Left ventricle myocardium inferior (tissue), 1 donor: ENCODE measurements around the gene C14orf93. TPM values are rescaled to one million over a fixed set of nuclear protein-coding genes. Genes with fewer than 3 reads are reported as not detected.
A peak's percentile ranks its signal among the peaks of the same experiment; 100 is the strongest.

ENCODE experiments used
- DNase-seq: peaks from one replicate; pipeline ENCODE4 v3.0.0-alpha.2; 2020
- H3K27ac ChIP-seq: fragments of 200-600 bp; replicated peaks from 2 replicates; pipeline ENCODE4 v1.8.0; 2021
- H3K27me3 ChIP-seq: fragments of 200-600 bp; 2 replicates; pipeline ENCODE4 v1.8.0; 2021; ENCODE audit warnings: low read depth
- H3K36me3 ChIP-seq: fragments of 200-600 bp; 2 replicates; pipeline ENCODE4 v1.8.0; 2021
- H3K4me1 ChIP-seq: fragments of 200-600 bp; 2 replicates; pipeline ENCODE4 v1.8.0; 2021
- H3K4me3 ChIP-seq: fragments of 200-600 bp; 2 replicates; pipeline ENCODE4 v1.8.0; 2021; ENCODE audit warnings: mild to moderate bottlenecking, moderate library complexity
- H3K9me3 ChIP-seq: fragments of 200-600 bp; replicated peaks from 2 replicates; pipeline ENCODE4 v1.8.0; 2021
- intact Hi-C: fragments of 100-400 bp; cut with micrococcal nuclease; formaldehyde crosslinking; loops from one replicate; pipeline ENCODE4 v1.11.0; 2022
- total RNA-seq: library from RNA; stranded (reverse); fragmentation: NEBNext Ultra II Directional; extraction: Animal tissue kit (Norgen Biotek cat#: 25700); gene quantifications from one replicate; pipeline ENCODE4 v1.2.1, GENCODE V29; 2021
- TF ChIP-seq, protein P1 (sequence below): fragments of 200-600 bp; IDR thresholded peaks from 2 replicates; pipeline ENCODE4 v1.8.0; 2021; ENCODE audit warnings: antibody characterized with exemption, mild to moderate bottlenecking, borderline replicate concordance
- donor health status: DM: no; HTN: yes; CAD: no; lungs with severe emphysema.

The C14orf93 gene
- total RNA-seq, 1 donor from 2014 or later: 4.9 TPM

DNA sequence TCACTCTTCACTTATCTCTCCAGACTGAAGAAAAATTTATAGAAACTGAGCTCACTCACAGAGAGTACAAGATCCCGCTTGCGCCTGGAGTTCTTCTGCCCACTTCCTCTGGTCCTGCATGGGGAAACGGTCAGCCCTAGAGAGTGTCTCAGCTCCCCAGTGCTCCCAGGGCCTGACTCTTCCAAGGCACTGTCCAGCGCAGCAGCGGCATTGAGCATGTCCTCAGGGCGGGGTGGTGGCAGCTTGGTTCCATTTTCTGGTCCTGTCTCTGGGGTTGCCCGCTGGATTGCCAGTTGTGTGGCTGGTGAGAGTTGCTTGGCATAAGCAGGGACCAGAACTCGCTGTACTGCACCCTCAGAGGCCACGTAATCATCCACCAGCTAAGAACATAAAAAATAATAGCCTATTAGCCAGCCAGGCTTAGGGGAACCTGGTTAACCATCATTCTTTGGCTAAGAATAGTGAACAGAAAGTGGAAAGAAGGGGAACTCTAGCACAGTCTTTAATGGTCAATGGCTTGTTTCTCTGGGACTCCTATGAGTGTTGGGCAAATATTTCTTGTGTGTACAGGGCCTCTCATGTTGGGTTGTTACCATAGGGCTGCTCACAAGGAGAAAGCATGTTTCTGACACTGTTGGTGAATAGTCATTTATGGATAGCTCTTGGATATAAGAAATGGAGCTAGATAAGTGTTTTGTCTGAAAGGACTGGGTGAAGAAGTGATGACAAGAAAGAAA lies 13.9 kb downstream of the C14orf93 start:
- H3K27ac ChIP-seq: no peak overlapping the region
- H3K4me3 ChIP-seq: no peak overlapping the region
- TF ChIP-seq, protein P1, sequence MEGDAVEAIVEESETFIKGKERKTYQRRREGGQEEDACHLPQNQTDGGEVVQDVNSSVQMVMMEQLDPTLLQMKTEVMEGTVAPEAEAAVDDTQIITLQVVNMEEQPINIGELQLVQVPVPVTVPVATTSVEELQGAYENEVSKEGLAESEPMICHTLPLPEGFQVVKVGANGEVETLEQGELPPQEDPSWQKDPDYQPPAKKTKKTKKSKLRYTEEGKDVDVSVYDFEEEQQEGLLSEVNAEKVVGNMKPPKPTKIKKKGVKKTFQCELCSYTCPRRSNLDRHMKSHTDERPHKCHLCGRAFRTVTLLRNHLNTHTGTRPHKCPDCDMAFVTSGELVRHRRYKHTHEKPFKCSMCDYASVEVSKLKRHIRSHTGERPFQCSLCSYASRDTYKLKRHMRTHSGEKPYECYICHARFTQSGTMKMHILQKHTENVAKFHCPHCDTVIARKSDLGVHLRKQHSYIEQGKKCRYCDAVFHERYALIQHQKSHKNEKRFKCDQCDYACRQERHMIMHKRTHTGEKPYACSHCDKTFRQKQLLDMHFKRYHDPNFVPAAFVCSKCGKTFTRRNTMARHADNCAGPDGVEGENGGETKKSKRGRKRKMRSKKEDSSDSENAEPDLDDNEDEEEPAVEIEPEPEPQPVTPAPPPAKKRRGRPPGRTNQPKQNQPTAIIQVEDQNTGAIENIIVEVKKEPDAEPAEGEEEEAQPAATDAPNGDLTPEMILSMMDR: no peak
- H3K27me3 ChIP-seq: no peaks in the 10 kb centered on the region
- no peaks in the 10 kb centered on the region for H3K36me3 ChIP-seq
- peaks cover 21% of the 10 kb centered on the region for H3K4me1 ChIP-seq
- H3K9me3 ChIP-seq: no peaks in the 10 kb centered on the region
- no peak for DNase-seq
- intact Hi-C loops: no loop called here

DNA sequence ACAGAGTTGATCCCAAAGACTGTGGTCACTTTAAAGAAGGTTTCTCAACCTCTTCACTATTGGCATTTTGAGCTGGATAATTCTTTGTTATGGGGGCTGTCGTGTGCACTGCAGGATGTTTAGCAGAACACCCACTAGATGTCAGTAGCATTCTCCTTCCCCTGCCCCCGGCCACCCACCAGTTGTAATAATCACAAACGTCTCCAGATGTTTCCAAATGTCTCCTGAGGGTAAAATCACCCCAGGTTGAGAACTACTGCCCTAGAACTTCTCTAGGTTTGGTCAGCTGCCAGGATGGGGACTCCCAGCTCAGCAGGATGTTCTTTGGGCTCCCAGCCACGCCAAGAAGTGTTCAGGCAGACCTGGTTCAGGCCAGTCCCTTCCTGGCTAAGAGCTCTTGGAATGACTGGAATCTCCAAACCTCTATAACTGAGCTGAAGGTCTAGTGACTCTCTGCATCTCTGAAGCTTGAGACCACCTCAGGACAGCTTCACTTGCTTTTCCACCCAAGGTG lies 15.1 kb downstream of the C14orf93 start:
- TF ChIP-seq, protein P1: peak; percentile 66
- no peak for DNase-seq
- no peaks in the 10 kb centered on the region for H3K9me3 ChIP-seq
- H3K4me3 ChIP-seq: no peak overlapping the region
- H3K27ac ChIP-seq: no peak overlapping the region
- intact Hi-C loops: no loop called here
- peaks cover 3% of the 10 kb centered on the region for H3K36me3 ChIP-seq
- peaks cover 21% of the 10 kb centered on the region for H3K4me1 ChIP-seq
- no peaks in the 10 kb centered on the region for H3K27me3 ChIP-seq

DNA sequence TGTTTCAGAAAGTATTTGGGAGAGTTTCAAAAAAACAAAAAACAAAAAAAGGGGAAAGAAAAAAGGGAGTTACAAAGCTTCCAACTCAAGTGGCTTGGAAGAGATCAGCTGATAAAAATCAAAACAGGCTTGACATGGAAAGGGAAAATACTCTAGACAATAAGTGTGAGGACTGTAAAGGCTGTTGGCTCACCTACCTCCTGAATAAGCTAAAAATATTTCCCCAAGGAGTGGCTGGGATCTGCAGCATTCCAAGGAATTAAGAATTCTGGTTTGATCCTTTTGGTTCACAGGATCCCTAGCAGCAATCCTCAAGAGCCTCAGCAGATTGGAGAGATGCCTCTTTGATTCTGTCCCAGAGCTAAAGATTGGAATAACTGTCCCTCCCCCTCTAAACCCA lies 16.4 kb downstream of the C14orf93 start:
- Histone ChIP-seq H3K36me3 (peaks cover 11% of the 10 kb centered on the region), H3K4me3 (no peak overlapping the region), H3K27me3 (no peaks in the 10 kb centered on the region), H3K4me1 (peaks cover 16% of the 10 kb centered on the region), H3K27ac (no peak overlapping the region), H3K9me3 (no peaks in the 10 kb centered on the region)
- DNase-seq: no peak
- TF ChIP-seq, protein P1: no peak
- intact Hi-C loops: no loop called here

DNA sequence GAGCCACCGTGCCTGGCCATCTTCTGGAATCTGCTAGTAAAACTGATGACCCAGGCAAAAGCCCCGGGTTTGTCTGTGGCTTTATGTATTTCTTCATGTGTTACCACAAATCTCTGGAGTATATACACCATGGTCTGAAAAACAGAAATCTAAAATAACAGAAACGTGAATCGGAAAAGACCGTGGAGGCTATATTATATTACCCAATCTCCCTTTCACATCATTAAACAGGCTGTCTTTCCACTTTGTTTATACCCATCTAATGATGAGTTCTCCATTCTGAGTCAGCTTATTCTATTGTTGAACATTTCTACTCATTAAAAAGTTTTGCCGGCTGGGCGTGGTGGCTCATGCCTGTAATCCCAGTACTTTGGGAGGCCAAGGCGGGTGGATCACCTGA lies 18.1 kb downstream of the C14orf93 start:
- Histone ChIP-seq H3K36me3 (peaks cover 11% of the 10 kb centered on the region), H3K27ac (no peak overlapping the region), H3K27me3 (no peaks in the 10 kb centered on the region), H3K9me3 (no peaks in the 10 kb centered on the region), H3K4me1 (peaks cover 9% of the 10 kb centered on the region), H3K4me3 (no peak overlapping the region)
- TF ChIP-seq, protein P1: no peak
- intact Hi-C loops: no loop called here
- DNase-seq: no peak

DNA sequence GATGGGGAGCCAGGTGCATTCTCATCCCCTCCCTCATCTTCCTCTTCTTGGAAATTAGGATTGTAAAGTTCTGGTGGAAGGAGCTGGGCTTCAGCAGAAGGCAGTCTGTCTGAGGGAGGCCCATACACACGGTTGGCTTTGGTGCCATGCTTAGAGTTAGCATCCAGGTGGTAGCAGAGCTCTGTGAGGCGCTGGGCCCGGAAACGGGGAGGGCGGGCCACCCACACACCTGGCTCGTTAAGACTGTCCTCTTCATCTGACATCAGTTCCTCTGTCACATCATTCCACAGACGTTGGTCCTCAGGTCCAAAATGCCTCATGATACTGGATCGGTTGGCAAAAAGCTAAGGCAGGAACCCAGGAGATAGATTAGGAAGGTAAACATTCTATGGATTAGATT lies 22.7 kb downstream of the C14orf93 start:
- H3K4me3 ChIP-seq: no peak overlapping the region
- intact Hi-C loops: loop anchor here (5.0 kb wide), 1 partner anchor 70 kb away; the partner anchor contains the start of gene CDH24
- peaks cover 12% of the 10 kb centered on the region for H3K4me1 ChIP-seq
- H3K36me3 ChIP-seq: peaks cover 11% of the 10 kb centered on the region
- H3K27ac ChIP-seq: no peak overlapping the region
- H3K9me3 ChIP-seq: no peaks in the 10 kb centered on the region
- H3K27me3 ChIP-seq: no peaks in the 10 kb centered on the region
- TF ChIP-seq, protein P1: no peak
- DNase-seq: no peak
